ENCODE results near the gene C3orf52.

GRCh38 chr3:112137781-112138180, 51.6 kb downstream of the C3orf52 start:
- TF ChIP-seq CTCF (IDR thresholded peaks at IDR 0.05) = no peak
- no peak for TF ChIP-seq POLR2A (IDR thresholded peaks at IDR 0.05)
